ENCODE data around the gene AOAH. TPM values are rescaled to one million over a fixed set of nuclear protein-coding genes. Genes with fewer than 3 reads are reported as not detected.

Gene AOAH
- total and polyA plus RNA-seq, 2 of the 4 experiments (the other 2 are of a cell fraction) = not detected

- peaks cover 3% of the 10 kb centered on the region; the same call in 1 of the 2 replicates for H3K9me1 ChIP-seq (ENCODE audit: insufficient read depth, low read length)
- H2AFZ ChIP-seq (replicated peaks; ENCODE audit: low read length, poor library complexity) = no peak overlapping the region
- ATAC-seq (ENCODE audit: low read depth) = no peak
- no peaks in the 10 kb centered on the region for H4K20me1 ChIP-seq (ENCODE audit: insufficient read depth, low read length)
- H3K27me3 ChIP-seq (ENCODE audit: control insufficient read depth, insufficient read depth, low read length) = no peaks in the 10 kb centered on the region; the same call in 1 of the 2 replicates
- no peak overlapping the region; the same call in 1 of the 2 replicates for H3K23ac ChIP-seq (ENCODE audit: low read depth, low read length)
- intact Hi-C loops (cut with micrococcal nuclease) = no loop called here
- WGBS, 2 experiments (ENCODE audit: extremely low coverage in 2 of 2, insufficient read length in 1 of 2) = no CpG with 5 or more reads among the region's 3 CpGs
- no peak overlapping the region for H4K91ac ChIP-seq (ENCODE audit: insufficient read depth, low read depth, low read length)
- no peak overlapping the region for H2BK20ac ChIP-seq (ENCODE audit: low read depth, low read length)
- H3K56ac ChIP-seq (ENCODE audit: extremely low read depth, insufficient read depth, low read length) = no peak overlapping the region
- no peak for DNase-seq
- H3K4ac ChIP-seq (ENCODE audit: low read depth, low read length) = no peak overlapping the region
- no TSS peak for BruUV-seq (replicated peaks)
- H3K27ac ChIP-seq (ENCODE audit: insufficient read depth, low read length) = no peak overlapping the region
- no peak overlapping the region for H3K9ac ChIP-seq (ENCODE audit: low read depth, low read length)
- no peaks in the 10 kb centered on the region for H3K4me1 ChIP-seq (ENCODE audit: control insufficient read depth, insufficient read depth, low read length)
- no peaks in the 10 kb centered on the region for H3K36me3 ChIP-seq (ENCODE audit: control insufficient read depth, insufficient read depth, low read length)
- no peak overlapping the region for H3K4me3 ChIP-seq (ENCODE audit: insufficient read depth, low read depth, low read length)
- ChIA-PET POLR2A (ENCODE audit: unreplicated experiment) (no interaction called here), CTCF (no interaction called here)
- H2AK5ac ChIP-seq (ENCODE audit: low read depth, low read length) = no peak overlapping the region
- no peak overlapping the region for H3K4me2 ChIP-seq (ENCODE audit: low read depth, low read length)
- no peak overlapping the region for H4K5ac ChIP-seq (ENCODE audit: low read depth, low read length)
- no peak overlapping the region for H2BK120ac ChIP-seq (ENCODE audit: low read depth, low read length)
- H3K79me1 ChIP-seq (ENCODE audit: low read depth in 1 of 2, low read length in 2 of 2) = no peaks in the 10 kb centered on the region
- H2BK5ac ChIP-seq (ENCODE audit: low read depth, low read length, poor library complexity, severe bottlenecking) = no peak overlapping the region
- no peak for TF ChIP-seq CHD1 (IDR thresholded peaks at IDR 0.05; ENCODE audit: low read depth, low read length)
- no peak for TF ChIP-seq CEBPB (IDR thresholded peaks at IDR 0.05; ENCODE audit: low read depth, low read length)
- no peak for TF ChIP-seq MAFK (IDR thresholded peaks at IDR 0.05; ENCODE audit: low read depth, low read length)
- no peak for TF ChIP-seq BHLHE40 (IDR thresholded peaks at IDR 0.05; ENCODE audit: low read depth, low read length)
- no peak for TF ChIP-seq SMC3 (IDR thresholded peaks at IDR 0.05; ENCODE audit: low read depth, low read length)
- no peak for TF ChIP-seq ELK1 (IDR thresholded peaks at IDR 0.05; ENCODE audit: borderline replicate concordance, low read depth, low read length)
- no peak for TF ChIP-seq RCOR1 (IDR thresholded peaks at IDR 0.05; ENCODE audit: insufficient replicate concordance, low read length)
- TF ChIP-seq MAZ (IDR thresholded peaks at IDR 0.05; ENCODE audit: borderline replicate concordance, low read depth, low read length) = no peak
- no peak for TF ChIP-seq RFX5 (IDR thresholded peaks at IDR 0.05; ENCODE audit: low read depth, low read length)
- TF ChIP-seq POLR2A (IDR thresholded peaks at IDR 0.05; ENCODE audit: low read depth, low read length) = no peak
- TF ChIP-seq FOS (IDR thresholded peaks at IDR 0.05; ENCODE audit: low read depth, low read length) = no peak
- no peak for TF ChIP-seq CTCF (conservative IDR thresholded peaks at IDR 0.05; ENCODE audit: low read depth, low read length)
- TF ChIP-seq NFE2L2 (IDR thresholded peaks at IDR 0.05; ENCODE audit: low read depth, low read length) = no peak
- no peak for TF ChIP-seq RAD21 (IDR thresholded peaks at IDR 0.05; ENCODE audit: low read length)
- no peak for TF ChIP-seq MXI1 (IDR thresholded peaks at IDR 0.05; ENCODE audit: borderline replicate concordance, low read depth, low read length)
- TF ChIP-seq USF2 (IDR thresholded peaks at IDR 0.05; ENCODE audit: low read depth, low read length) = no peak
- dilution Hi-C loops (cut with HindIII; ENCODE audit: low sequenced_read_pairs, unreplicated experiment) = no loop called here
- H3K14ac ChIP-seq (replicated peaks; ENCODE audit: low read depth, low read length) = no peak overlapping the region
- H3K9me3 ChIP-seq (ENCODE audit: control insufficient read depth, insufficient read depth, low read length) = no peaks in the 10 kb centered on the region
- H3K18ac ChIP-seq (ENCODE audit: low read depth, low read length) = no peak overlapping the region
- in situ Hi-C loops (cut with MboI; ENCODE audit: low sequenced_read_pairs) = loop anchor here (25.0 kb wide), 1 partner anchor 487 kb away; no protein-coding TSS in a partner anchor
- no peak overlapping the region for H2AK9ac ChIP-seq (replicated peaks; ENCODE audit: low read depth, low read length, poor library complexity)
- H2BK15ac ChIP-seq (ENCODE audit: low read depth, low read length) = no peak overlapping the region
- H4K8ac ChIP-seq (ENCODE audit: low read depth in 2 of 2, low read length in 2 of 2) = no peak overlapping the region
Measured at GRCh38 chr7:36475381-36475780, 248.9 kb downstream of the AOAH start.

All from IMR-90 (cell line).